ACC112 (cell line): Measurements from ENCODE around the gene KIAA1586.

Source experiments
- H2AFZ ChIP-seq: fragments of 200-600 bp; sonication (generic); one replicate; pipeline ENCODE4 v1.6.0; 2017; ENCODE audit warnings: antibody characterized with exemption, low read length; ENCODE audit not compliant: unreplicated experiment
- H3K27ac ChIP-seq: fragments of 200-600 bp; sonication (generic); 2 replicates; pipeline ENCODE4 v1.5.1; 2014; ENCODE audit warnings: low read depth, mild to moderate bottlenecking, antibody characterized with exemption, low read length, moderate library complexity
- H3K27me3 ChIP-seq: fragments of 200-600 bp; sonication (generic); 2 replicates; pipeline ENCODE4 v1.6.1; 2014; ENCODE audit warnings: mild to moderate bottlenecking, antibody characterized with exemption, low read length, moderate library complexity, mixed read lengths; ENCODE audit not compliant: insufficient read depth
- H3K36me3 ChIP-seq: fragments of 200-600 bp; sonication (generic); 2 replicates; pipeline ENCODE4 v1.6.1; 2016; ENCODE audit warnings: mild to moderate bottlenecking, antibody characterized with exemption, low read length, moderate library complexity, mixed read lengths; ENCODE audit not compliant: insufficient read depth
- H3K4me1 ChIP-seq: fragments of 200-600 bp; sonication (generic); one replicate; pipeline ENCODE4 v1.6.1; 2016; ENCODE audit warnings: low read length, mixed read lengths; ENCODE audit not compliant: insufficient read depth, unreplicated experiment, control insufficient read depth
- H3K4me3 ChIP-seq: fragments of 200-600 bp; sonication (generic); 2 replicates; pipeline ENCODE4 v1.5.1; 2014; ENCODE audit warnings: mild to moderate bottlenecking, low read depth, low read length
- H3K79me2 ChIP-seq: fragments of 200-600 bp; sonication (generic); one replicate; pipeline ENCODE4 v1.6.0; 2016; ENCODE audit warnings: low read length; ENCODE audit not compliant: control insufficient read depth, unreplicated experiment, insufficient read depth

The KIAA1586 gene

DNA sequence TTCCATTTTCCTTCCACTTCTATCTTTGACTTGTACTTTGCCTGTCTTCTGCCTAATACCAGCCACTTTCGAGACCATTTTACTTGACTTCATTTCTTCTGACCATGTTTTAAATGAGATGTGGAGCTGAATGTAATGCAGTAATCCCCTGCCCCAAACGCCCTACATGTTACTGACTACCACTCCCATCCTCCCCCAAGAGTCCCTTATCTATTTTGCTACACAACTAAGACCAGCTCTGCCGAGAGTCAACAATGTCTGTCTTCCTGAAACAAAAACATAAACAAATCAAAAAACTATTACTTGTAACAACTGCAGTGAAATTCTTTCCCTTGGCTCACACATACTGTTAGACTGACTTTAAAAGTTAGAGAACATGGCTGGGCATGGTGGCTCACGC, 27.1 kb upstream of the KIAA1586 start:
- H3K36me3 ChIP-seq = peaks cover 5% of the 10 kb centered on the region; the same call in 1 of the 2 replicates
- H3K79me2 ChIP-seq = no peaks in the 10 kb centered on the region
- H3K4me3 ChIP-seq = no peak overlapping the region
- no peaks in the 10 kb centered on the region for H3K4me1 ChIP-seq
- H2AFZ ChIP-seq = no peak overlapping the region
- H3K27ac ChIP-seq = no peak overlapping the region
- no peaks in the 10 kb centered on the region for H3K27me3 ChIP-seq

DNA sequence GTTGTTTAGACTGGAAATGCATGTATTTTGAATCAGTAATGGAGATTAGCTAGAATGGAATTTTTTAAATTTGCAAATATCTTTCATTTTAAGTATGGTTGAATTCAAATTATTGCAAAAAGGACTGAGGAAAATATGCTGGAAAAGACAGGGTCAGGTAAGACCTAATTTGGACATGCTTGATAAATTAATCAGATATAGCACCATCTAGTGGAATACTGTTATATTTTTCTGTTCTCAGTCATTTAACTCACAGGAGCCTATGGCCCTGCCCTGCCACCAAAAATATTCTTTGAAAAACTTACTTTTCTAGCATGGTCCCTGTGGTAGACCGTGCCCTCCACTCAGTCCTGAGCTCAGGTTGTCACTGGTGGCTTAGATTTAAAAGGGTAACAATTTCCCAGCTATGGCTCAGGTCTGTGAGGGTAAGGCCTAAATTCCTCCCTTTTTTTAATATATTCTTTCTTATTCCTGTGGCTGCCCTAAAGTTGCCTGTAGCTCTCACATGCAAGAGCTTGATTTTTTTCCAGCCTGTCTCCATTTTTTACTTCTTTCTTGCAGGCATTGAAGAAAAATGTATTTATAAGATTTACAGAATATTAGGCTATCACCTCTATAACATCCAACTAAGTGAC, 25.3 kb upstream of the KIAA1586 start:
- Histone ChIP-seq H3K4me1 (no peaks in the 10 kb centered on the region), H3K27ac (no peak overlapping the region), H2AFZ (peak overlapping the region; percentile 39), H3K27me3 (no peaks in the 10 kb centered on the region), H3K4me3 (no peak overlapping the region), H3K79me2 (no peaks in the 10 kb centered on the region), H3K36me3 (peaks cover 10% of the 10 kb centered on the region; the same call in 1 of the 2 replicates)

DNA sequence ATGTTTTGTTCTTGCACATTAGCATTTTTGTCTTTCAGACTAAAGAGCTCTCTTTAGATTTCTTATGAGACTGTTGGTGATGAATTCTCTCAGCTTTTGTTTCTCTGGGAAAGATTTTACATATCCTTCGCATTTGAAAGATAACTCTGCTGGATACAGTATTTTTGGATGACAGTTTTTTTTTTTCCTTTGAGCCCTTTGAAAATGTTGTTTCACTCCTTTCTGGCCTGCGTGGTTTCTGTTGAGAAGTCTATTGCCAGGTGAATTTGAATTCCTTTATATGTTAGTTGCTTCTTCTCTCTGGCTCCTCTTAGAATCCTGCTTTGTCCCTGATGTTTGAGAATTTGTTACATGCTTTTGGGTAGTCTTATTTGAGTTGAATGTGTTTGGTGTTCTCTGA, 22.2 kb upstream of the KIAA1586 start:
- Histone ChIP-seq H3K4me3 (no peak overlapping the region), H3K79me2 (no peaks in the 10 kb centered on the region), H3K36me3 (peaks cover 12% of the 10 kb centered on the region; the same call in 1 of the 2 replicates), H3K4me1 (no peaks in the 10 kb centered on the region), H2AFZ (no peak overlapping the region), H3K27me3 (no peaks in the 10 kb centered on the region), H3K27ac (no peak overlapping the region)

GRCh38 chr6:57024775-57025174, 21.7 kb upstream of the KIAA1586 start:
- H2AFZ ChIP-seq = no peak overlapping the region
- no peak overlapping the region for H3K4me3 ChIP-seq
- no peak overlapping the region for H3K27ac ChIP-seq
- H3K4me1 ChIP-seq = no peaks in the 10 kb centered on the region
- H3K27me3 ChIP-seq = no peaks in the 10 kb centered on the region
- no peaks in the 10 kb centered on the region for H3K79me2 ChIP-seq
- H3K36me3 ChIP-seq = peaks cover 12% of the 10 kb centered on the region; the same call in 1 of the 2 replicates

GRCh38 chr6:57026001-57026400, 20.5 kb upstream of the KIAA1586 start:
- H3K36me3 ChIP-seq = peaks cover 12% of the 10 kb centered on the region; the same call in 1 of the 2 replicates
- H3K4me3 ChIP-seq = no peak overlapping the region
- H2AFZ ChIP-seq = no peak overlapping the region
- no peaks in the 10 kb centered on the region for H3K79me2 ChIP-seq
- H3K27me3 ChIP-seq = no peaks in the 10 kb centered on the region
- H3K4me1 ChIP-seq = no peaks in the 10 kb centered on the region
- H3K27ac ChIP-seq = no peak overlapping the region

DNA sequence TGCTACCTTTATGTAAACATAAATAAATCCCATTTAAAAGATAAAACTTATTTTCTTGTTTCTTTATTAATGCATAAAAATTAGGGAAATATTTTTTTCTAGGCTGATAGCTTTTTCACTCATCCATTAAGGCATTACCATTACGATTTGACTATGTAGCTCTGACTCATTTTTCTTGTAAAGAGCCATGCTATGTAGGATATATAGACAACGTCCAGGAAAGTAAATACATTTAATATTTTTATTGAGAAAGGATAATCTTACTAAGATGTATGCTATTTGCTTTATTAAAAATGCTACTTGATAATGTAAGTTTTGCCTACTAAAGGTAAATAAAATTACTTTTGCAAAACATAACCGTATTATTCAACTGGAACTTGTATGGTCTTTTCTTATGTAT, 19.2 kb upstream of the KIAA1586 start:
- H2AFZ ChIP-seq = no peak overlapping the region
- H3K36me3 ChIP-seq = peaks cover 12% of the 10 kb centered on the region; the same call in 1 of the 2 replicates
- H3K79me2 ChIP-seq = no peaks in the 10 kb centered on the region
- no peaks in the 10 kb centered on the region for H3K4me1 ChIP-seq
- H3K4me3 ChIP-seq = no peak overlapping the region
- no peak overlapping the region for H3K27ac ChIP-seq
- no peaks in the 10 kb centered on the region for H3K27me3 ChIP-seq

DNA sequence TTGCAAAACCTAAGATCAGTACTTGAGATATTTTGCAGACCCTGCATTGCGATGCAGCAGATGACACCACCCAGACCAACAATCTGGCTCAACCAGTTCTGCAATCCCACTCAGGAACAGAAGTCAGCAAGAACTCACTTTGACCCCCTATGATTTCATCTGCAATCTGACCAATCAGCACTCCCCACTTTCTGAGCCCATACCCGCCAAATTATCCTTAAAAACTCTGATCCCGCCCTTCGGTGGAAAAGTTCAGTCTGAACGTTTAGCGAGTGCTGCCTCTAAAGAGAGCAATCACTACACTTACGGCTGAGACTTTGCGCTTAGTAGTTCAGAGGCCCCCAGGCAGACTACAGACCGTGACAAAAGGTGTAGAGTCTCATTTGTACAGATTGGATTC, 17.3 kb upstream of the KIAA1586 start:
- Histone ChIP-seq H3K27me3 (no peaks in the 10 kb centered on the region), H3K4me3 (no peak overlapping the region), H3K4me1 (no peaks in the 10 kb centered on the region), H3K27ac (no peak overlapping the region), H2AFZ (no peak overlapping the region), H3K79me2 (no peaks in the 10 kb centered on the region), H3K36me3 (0 out of 2 replicates have a peak, but pooled peaks cover 9% of the 10 kb centered on the region)

DNA sequence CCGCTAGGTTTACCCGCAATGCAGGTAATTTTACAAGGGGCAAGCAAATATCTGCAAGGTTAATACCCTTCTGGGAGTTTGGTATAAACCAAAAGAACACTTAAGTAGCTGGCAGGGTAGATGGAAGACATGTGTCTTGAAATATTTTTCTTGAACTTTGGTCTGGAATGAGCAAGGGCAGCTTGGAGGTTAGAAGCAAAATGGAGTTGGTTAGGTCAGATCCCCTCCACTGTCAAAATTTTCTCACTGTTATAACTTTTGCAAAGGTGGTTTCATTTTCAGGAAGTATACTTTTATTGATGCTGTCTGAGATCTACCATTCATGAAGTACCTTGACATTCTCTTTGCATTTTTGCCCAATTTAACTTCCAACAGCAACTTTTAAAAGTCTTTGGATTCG, 13.3 kb upstream of the KIAA1586 start:
- H3K4me1 ChIP-seq = no peaks in the 10 kb centered on the region

DNA sequence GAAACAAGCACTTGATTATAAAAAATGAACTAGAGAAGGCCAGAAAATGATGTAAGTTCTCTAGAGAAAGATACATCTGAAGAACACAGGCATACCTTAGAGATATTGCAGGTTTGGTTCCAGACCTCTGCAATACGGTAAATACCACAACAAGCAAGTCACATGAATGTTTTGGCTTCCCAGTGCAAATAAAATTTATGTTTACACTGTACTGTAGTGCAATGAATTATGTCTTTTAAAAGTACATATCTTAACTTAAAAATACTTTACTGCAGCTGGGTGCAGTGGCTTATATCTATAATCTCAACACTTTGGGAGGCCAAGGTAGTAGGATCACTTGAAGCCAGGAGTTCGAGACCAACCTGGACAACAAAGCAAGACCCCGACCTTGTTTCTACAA, 10.9 kb upstream of the KIAA1586 start:
- H3K4me1 ChIP-seq = no peaks in the 10 kb centered on the region

More for the DNA sequence above, 13.3 kb upstream of the KIAA1586 start:
- Histone ChIP-seq H2AFZ (peak overlapping the region; percentile 7), H3K36me3 (no peaks in the 10 kb centered on the region), H3K4me3 (no peak overlapping the region), H3K27ac (no peak overlapping the region), H3K27me3 (no peaks in the 10 kb centered on the region), H3K79me2 (no peaks in the 10 kb centered on the region)

DNA sequence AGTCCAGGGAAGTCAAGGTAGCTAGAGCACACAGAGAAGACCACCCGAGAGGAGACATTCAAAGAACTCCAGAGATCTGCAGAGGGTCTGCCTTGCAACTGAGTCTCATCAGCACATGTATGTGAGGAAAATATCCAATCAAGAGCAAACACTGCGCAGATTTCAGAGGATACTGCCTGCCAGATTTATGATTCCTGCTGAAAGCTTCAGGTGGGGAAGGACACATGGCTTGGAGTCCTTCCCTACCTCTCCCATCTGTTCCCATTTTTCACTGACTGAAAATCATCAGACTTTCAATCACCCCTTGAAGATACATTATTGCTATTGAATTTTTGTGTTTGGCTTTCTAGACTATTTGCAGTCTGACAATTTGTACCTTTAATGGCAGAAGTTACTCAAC, 7.6 kb upstream of the KIAA1586 start:
- Histone ChIP-seq H3K4me1 (no peaks in the 10 kb centered on the region), H3K27me3 (no peaks in the 10 kb centered on the region), H2AFZ (no peak overlapping the region), H3K79me2 (no peaks in the 10 kb centered on the region), H3K4me3 (no peak overlapping the region), H3K36me3 (no peaks in the 10 kb centered on the region), H3K27ac (no peak overlapping the region)

More for the DNA sequence above, 10.9 kb upstream of the KIAA1586 start:
- no peaks in the 10 kb centered on the region for H3K79me2 ChIP-seq
- no peak overlapping the region for H2AFZ ChIP-seq
- H3K36me3 ChIP-seq = no peaks in the 10 kb centered on the region
- H3K4me3 ChIP-seq = no peak overlapping the region
- no peak overlapping the region for H3K27ac ChIP-seq
- H3K27me3 ChIP-seq = no peaks in the 10 kb centered on the region

- no peaks in the 10 kb centered on the region for H3K4me1 ChIP-seq
Measured at GRCh38 chr6:57040011-57040410, 6.5 kb upstream of the KIAA1586 start.

More at GRCh38 chr6:57040011-57040410, 6.5 kb upstream of the KIAA1586 start:
- Histone ChIP-seq H3K27me3 (no peaks in the 10 kb centered on the region), H3K79me2 (no peaks in the 10 kb centered on the region), H2AFZ (no peak overlapping the region), H3K36me3 (no peaks in the 10 kb centered on the region), H3K27ac (no peak overlapping the region), H3K4me3 (no peak overlapping the region)
